PFSK-1 (cell line): Measurements from ENCODE around the gene C19orf81.

Source experiments
- FOXP2 ChIP-seq: optimal IDR thresholded peaks from 2 replicates; pipeline ENCODE3; 2011; ENCODE audit warnings: borderline replicate concordance, control low read depth, inconsistent platforms; ENCODE audit not compliant: insufficient read depth; ENCODE audit errors: extremely low read length, extremely low read depth
- POLR2AphosphoS5 ChIP-seq: IDR thresholded peaks from 2 replicates; pipeline ENCODE4 v1.6.1; 2012; ENCODE audit warnings: low read depth, mild to moderate bottlenecking, control low read depth, low read length, moderate library complexity
- SIN3A ChIP-seq: IDR thresholded peaks from 2 replicates; pipeline ENCODE4 v1.6.1; 2012; ENCODE audit warnings: mild to moderate bottlenecking, low read length, moderate library complexity, borderline replicate concordance; ENCODE audit not compliant: insufficient read depth
- TAF1 ChIP-seq: IDR thresholded peaks from 2 replicates; pipeline ENCODE4 v1.6.1; 2012; ENCODE audit warnings: low read length, control low read depth, borderline replicate concordance; ENCODE audit not compliant: insufficient read depth
- TF ChIP-seq, protein P1 (sequence below), 2 experiments: IDR thresholded peaks; 2 replicates each; pipeline versions ENCODE4 v1.6.1 to v1.8.0; 2011 to 2012; ENCODE audit warnings: low read depth in 2 of 2, low read length in 2 of 2, control low read depth in 1 of 2, inconsistent platforms in 1 of 2, mild to moderate bottlenecking in 1 of 2, moderate library complexity in 1 of 2; ENCODE audit not compliant: insufficient read depth in 1 of 2

Gene C19orf81

DNA sequence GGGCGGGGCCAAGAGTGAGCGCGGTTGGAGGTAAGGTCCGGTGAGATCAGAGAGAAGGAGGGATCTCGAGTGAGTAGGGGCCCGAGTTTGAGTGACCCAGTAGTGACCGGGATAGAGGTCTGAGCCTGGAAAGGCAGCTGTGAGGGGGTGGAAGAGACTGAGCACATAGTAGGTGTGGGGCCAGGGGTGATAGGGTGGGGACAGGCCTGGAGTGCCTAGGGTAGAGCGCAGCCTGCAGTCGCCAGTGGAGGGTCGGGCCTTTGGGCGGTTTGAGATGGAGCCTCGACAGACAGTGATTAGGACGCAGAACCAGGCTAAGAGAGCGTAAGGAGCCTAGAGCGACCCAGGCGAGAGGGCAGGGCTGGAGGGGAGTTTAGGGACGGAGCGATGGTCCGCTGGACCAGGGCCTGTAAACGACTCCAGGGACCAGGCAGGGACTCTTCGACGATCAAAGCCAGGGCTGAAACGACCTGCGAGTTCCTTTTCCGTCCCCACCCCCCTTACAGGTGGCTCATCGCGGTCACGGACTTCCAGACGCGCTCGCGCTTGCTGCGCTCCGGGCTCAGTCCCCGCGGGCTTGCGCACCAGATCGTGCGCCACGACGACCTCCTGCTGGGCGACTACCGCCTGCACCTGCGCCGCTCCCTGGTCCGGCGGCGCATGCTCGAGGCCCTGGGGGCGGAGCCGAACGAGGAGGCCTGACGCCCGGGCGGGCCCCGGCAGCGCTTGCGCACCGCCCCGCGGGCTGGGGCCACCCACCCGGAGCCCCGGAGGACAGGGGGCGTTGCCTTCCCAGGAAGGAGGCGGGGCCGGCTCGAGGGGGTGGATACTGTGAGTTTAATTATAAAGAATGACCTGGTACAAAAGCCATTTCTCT lies 9.4 kb downstream of the C19orf81 start:
- no peak for TF ChIP-seq FOXP2
- TF ChIP-seq SIN3A, result no peak
- no peak for TF ChIP-seq POLR2AphosphoS5
- no peak for TF ChIP-seq TAF1
- TF ChIP-seq, protein P1, sequence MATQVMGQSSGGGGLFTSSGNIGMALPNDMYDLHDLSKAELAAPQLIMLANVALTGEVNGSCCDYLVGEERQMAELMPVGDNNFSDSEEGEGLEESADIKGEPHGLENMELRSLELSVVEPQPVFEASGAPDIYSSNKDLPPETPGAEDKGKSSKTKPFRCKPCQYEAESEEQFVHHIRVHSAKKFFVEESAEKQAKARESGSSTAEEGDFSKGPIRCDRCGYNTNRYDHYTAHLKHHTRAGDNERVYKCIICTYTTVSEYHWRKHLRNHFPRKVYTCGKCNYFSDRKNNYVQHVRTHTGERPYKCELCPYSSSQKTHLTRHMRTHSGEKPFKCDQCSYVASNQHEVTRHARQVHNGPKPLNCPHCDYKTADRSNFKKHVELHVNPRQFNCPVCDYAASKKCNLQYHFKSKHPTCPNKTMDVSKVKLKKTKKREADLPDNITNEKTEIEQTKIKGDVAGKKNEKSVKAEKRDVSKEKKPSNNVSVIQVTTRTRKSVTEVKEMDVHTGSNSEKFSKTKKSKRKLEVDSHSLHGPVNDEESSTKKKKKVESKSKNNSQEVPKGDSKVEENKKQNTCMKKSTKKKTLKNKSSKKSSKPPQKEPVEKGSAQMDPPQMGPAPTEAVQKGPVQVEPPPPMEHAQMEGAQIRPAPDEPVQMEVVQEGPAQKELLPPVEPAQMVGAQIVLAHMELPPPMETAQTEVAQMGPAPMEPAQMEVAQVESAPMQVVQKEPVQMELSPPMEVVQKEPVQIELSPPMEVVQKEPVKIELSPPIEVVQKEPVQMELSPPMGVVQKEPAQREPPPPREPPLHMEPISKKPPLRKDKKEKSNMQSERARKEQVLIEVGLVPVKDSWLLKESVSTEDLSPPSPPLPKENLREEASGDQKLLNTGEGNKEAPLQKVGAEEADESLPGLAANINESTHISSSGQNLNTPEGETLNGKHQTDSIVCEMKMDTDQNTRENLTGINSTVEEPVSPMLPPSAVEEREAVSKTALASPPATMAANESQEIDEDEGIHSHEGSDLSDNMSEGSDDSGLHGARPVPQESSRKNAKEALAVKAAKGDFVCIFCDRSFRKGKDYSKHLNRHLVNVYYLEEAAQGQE (IDR thresholded peaks at IDR 0.05; ENCODE audit: insufficient read depth in 1 of 2, low read depth in 2 of 2, low read length in 2 of 2), result no peak

DNA sequence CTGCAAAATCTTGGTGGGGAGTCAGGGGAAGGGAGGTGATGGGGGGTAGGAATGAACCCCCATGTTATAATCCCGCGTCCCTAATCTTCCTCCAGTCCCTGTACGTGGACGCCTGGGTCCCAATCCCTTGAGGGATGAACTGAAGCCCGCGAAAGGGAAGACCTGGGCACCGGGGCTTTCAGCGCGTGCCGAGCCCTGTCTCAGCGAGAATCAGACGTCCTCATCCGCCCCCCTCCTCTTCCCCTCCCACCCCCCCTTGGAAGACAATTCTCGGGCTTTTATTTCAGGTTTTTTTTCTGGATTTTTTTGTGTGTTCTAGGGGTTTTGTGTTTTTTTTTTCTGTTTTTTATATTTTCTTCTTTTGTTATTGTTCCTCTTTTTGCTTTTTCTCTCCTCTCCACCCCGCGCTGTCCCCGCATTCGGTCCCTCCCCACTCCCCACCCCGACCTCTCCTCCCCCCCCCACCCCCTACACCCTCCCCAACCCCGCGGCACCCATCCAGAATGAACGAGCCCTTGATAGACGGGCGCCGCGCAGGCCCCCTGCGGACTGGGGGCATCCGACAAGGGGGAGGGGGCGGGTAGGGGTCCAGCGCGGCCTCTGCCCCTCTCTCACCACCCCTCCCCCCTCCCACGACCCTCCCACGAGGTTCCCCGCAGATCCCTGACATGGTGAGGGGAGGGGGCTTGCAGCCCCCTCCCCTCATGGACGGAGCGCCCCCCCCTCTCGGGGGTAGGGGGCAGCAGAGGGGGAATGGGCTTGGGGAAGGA lies 10.3 kb downstream of the C19orf81 start:
- no peak for TF ChIP-seq SIN3A
- no peak for TF ChIP-seq FOXP2
- TF ChIP-seq, protein P1 (IDR thresholded peaks at IDR 0.05; ENCODE audit: insufficient read depth in 1 of 2, low read depth in 2 of 2, low read length in 2 of 2), result no peak

DNA sequence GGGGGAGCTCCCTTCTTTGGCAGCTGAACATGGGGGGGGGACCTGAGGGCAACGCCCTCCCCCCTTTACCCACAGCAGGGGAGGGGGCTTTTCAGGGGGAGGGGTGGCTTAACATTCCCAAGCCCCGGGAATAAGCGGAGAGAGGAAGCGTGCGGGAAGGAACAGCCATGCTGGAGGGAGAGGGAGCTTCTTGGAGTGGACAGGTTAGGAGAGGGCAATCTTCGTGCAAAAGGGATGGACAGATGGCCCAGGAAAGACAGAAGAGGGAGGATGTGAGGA lies 10.8 kb downstream of the C19orf81 start:
- no peak for TF ChIP-seq FOXP2
- TF ChIP-seq POLR2AphosphoS5, result no peak
- TF ChIP-seq, protein P1 (IDR thresholded peaks at IDR 0.05; ENCODE audit: insufficient read depth in 1 of 2, low read depth in 2 of 2, low read length in 2 of 2), result no peak
- TF ChIP-seq SIN3A, result no peak

DNA sequence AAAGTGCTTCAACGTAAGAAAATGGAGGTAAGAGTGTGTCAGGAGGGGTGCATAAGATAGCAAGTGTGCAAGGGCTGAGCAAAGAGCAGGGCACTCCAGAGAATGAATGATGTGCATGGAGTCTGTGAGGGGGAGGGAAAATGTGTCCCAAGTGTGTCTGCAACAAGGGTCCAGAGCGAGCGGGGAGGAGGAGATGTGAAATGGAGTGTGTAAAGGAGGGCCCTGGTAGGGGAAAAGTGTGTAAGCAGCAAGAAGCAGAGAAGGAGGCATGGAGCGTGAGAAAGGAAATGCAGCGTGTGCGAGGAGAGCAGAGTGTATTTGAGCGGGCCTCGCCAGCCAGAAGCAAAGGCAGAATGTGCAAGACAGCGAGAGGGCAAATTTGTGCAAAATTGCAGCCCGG lies 11.8 kb downstream of the C19orf81 start:
- no peak for TF ChIP-seq FOXP2
- no peak for TF ChIP-seq POLR2AphosphoS5
- TF ChIP-seq, protein P1 (IDR thresholded peaks at IDR 0.05; ENCODE audit: insufficient read depth in 1 of 2, low read depth in 2 of 2, low read length in 2 of 2), result no peak
